H54 (cell line): ENCODE data around the gene ZNHIT2.
A peak's percentile ranks its signal among the peaks of the same experiment; 100 is the strongest.

ENCODE experiments used
- DNase-seq: peaks from one replicate; pipeline ENCODE4 v3.0.0; 2011; ENCODE audit warnings: low spot score, mixed read lengths; ENCODE audit not compliant: insufficient read length
- FAIRE-seq: peaks from 3 replicates; lab custom pipeline; 2011; peaks lifted over from hg19 to GRCh38; lab: Jason Lieb, UNC
- POLR2A ChIP-seq: IDR thresholded peaks from 2 replicates; pipeline ENCODE4 v1.6.1; 2011; ENCODE audit warnings: low read depth, mild to moderate bottlenecking, low read length

ZNHIT2 gene

DNA sequence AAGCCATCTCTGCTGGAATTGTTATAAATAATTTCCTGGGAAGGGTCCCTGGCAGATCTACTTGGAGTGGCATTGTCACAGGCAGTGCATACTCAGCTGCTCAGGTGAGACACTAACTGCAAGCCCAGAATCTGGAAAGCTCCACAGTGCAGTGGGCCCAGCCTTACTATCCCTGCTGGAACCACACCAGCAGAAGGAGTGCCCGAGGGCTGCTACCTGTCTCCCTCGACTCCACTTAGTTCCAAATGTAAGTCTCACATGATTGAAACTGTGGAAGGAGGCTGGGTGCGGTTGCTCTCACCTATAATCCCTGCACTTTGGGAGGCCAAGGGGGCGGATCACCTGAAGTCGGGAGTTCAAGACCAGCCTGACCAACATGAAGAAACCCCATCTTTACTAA is 31.2 kb upstream of the ZNHIT2 start:
- DNase-seq (no peak), FAIRE-seq (no peak)
- TF ChIP-seq POLR2A: no peak

DNA sequence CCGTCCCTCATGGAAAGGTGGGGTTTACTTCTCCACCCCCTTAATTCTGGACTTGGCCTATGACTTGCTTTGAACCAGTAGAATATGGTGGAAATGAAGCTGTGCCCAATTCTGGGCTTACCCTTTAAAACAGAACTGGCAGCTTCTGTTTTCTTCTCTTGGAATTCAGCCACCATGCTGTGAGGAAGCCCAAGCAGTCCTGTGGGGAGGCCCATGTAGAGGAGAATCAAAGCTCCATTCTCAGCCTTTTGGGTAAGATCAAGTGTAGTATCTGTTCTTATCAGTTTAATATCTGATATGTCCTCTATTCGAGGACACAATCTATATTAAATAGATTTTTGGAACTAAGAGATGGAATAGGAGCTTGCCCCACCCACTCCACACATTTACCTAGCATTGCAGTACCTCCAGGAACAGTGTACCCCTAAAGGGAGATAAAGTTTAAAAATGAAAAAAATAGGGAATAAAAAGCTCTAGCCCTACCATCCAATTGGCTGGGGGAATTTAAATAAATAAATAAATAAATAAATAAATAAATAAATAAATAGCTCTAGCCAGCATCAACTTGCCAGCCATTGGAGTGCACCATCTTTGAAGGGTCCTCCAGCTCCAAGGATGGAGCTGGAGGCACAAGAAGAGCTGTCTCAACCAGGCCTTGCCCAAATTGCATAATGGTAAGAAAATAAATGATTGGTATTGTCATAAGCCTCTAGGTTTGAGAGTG is 30.0 kb upstream of the ZNHIT2 start:
- TF ChIP-seq POLR2A: no peak
- DNase-seq (no peak), FAIRE-seq (no peak)

- no peak for TF ChIP-seq POLR2A
- no peak for DNase-seq
- FAIRE-seq: no peak
Observed at GRCh38 chr11:65141896-65142494, 24.5 kb upstream of the ZNHIT2 start.

DNA sequence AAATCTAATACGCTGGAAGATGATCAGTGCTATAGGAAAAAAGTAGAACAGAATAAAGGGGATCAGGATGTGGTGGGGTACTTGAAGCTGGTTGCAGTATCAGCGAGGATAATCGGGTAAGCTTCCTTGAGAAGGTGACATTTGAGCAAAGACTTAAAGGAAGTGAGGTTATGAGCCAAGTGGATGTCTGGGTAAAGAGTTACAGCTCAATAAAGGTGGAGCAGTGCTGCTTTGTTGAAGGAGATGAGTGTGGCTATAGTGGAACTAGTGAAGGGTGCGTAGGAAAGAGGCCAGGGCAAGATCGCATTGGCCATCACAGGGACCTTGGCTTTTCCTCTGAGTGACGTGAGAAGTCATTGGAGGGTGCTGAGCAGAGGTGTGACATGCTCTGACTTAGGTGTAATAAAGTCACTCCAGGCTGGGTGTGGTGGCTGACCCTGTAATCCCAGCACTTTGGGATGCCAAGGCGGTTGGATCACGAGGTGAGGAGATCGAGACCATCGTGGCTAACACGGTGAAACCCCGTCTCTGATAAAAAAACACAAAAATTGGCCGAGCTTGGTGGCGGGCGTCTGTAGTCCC is 19.1 kb upstream of the ZNHIT2 start:
- no peak for DNase-seq
- FAIRE-seq: no peak
- no peak for TF ChIP-seq POLR2A

GRCh38 chr11:65135633-65136145 is 18.2 kb upstream of the ZNHIT2 start:
- no peak for TF ChIP-seq POLR2A
- no peak for FAIRE-seq
- no peak for DNase-seq

DNA sequence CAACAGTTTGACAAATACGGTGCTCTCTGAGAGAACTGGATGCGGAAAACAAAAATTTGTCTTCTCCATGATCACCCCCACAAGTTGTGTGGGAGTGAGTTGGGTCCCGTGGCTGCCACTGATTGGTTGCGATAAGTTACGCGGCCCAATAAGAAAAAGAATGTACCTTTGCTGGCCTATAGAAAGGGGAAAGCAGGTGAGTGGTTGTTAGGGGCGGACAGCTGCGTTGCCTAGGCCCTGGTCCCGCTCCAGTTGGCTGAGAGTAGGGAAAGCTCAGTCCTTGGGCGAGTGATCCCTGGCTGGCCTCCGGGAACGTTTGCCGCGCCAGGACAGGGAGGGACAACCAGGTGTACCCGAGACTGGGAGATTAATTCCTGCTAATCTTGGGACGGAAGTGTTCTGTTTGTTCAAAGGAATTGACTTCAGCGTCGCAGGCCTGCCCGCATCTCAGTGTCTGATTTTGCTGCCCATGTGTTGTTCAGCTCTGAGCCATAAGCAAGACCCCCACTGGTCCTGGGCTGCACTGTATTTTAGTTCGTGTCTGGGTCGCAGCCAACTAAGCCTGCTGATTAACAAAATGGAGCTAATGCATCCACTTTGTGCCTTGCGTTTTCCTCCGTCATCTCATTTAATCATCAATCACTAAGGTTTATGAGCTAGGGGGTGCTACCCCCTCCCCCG is 17.6 kb upstream of the ZNHIT2 start:
- peak; percentile 94 for DNase-seq
- peak; percentile 80 for TF ChIP-seq POLR2A
- no peak for FAIRE-seq

GRCh38 chr11:65134240-65134951 is 16.9 kb upstream of the ZNHIT2 start, which contains the start of gene SYVN1:
Gene SYVN1 (minus strand): TSS chr11:65134519. CDS start chr11:65133601, 918 bp downstream.
- no peak for FAIRE-seq
- TF ChIP-seq POLR2A: no peak; the same call in none of the 2 replicates
- DNase-seq: peak; percentile 85

DNA sequence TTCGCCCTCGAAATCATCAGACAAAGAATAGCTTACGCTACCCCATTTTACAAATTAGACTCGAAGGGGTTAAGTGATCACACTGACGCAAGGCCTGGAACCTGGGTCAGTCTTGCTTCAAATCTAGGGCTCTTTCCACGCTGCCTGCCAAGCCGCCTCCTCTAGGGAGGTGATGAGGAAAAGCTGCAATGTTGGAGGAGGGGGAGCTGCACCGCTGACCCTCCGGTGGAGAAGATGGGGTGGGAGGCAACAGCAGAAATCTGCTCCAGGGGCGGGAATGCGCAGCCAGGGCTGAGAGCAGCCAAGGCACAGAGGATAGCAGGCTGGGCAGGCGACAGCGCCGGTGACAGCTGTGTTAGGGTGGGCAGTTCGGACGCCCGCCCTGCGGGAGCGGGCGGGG is 16.2 kb upstream of the ZNHIT2 start:
- no peak for TF ChIP-seq POLR2A
- no peak for DNase-seq
- FAIRE-seq: no peak

DNA sequence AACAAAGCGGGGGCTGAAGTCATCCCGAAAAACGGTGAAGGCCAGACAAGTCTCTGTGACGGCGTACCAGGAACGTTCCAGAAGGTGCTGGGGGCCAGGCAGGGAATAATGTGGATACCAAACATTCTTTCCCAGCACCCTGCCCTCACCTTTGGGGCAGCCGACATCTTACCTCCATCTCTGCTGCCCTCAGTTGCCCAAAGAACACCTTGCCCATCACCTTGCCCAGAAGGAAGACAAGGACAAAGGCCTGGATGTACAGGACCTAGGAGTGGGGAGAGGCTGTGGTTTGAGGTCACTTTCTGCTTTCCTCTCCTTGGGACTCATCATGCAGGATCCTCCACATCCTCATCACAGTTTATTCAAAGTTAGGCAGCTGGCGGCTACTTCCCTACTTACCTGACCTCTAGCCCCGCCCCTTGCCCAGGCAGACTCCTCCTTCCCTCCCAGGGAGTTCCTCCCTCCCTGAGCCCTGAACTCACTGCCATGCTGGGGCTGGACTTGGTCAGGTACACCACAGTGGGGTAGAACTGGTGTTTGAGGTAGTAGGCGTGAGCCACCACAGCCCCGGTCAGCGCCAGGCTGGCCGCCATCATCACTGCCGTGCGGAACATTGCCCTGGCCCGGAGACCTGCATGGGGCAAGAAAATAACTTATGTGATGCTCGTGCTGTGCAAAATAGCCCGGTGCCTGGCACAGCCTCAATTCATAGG is 15.6 kb upstream of the ZNHIT2 start:
- no peak for DNase-seq
- TF ChIP-seq POLR2A: no peak
- FAIRE-seq: no peak

DNA sequence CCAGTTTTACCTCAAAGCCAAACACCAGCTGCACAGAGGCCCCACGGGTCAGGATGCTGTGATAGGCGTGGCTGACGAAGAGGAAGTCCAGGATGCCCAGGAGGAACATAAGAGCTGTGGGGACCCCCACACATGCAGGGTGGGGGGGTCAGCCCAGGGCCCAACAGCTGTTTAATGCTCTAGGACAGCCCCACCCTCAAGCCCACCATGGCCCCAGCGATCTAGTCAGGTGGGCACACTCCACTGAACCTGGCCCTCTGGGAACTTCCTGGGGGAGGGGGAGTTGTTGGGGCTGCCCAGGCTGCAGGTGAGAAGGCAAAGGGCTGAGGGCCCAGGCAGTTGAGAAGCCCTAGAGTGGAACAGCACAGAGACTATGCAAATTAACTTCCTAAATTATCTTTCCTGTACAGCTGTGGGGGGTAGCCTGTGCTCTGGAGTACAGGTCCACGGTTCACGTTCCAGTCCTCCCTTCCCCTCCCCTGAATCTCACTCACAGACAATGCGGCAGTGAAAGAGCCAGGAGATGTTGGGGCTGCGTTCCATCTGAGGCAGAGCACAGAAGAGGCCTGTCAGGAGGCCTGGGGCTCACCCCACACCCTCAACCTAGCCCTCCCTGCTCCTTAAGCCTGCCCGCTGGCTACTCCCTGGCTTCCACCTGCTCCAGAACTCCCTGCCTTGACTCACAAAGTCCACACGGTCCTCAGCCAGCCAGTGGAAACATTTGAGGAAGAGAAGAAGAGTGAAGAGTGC is 14.9 kb upstream of the ZNHIT2 start:
- DNase-seq: no peak
- no peak for TF ChIP-seq POLR2A
- no peak for FAIRE-seq

- FAIRE-seq (no peak), DNase-seq (no peak)
- TF ChIP-seq POLR2A: no peak
Observed at GRCh38 chr11:65131895-65132237, 14.4 kb upstream of the ZNHIT2 start.

GRCh38 chr11:65131417-65131776 is 13.9 kb upstream of the ZNHIT2 start:
- FAIRE-seq (no peak), DNase-seq (no peak)
- TF ChIP-seq POLR2A: no peak
